Measurements from ENCODE around the gene ACAN. TPM values are rescaled to one million over a fixed set of nuclear protein-coding genes. Genes with fewer than 3 reads are reported as not detected.

The ACAN gene
- polyA plus RNA-seq (ENCODE audit: insufficient read length in 10 of 10), result 10 to 100 TPM in 4 of 10 donors, 1 to 10 TPM in 6; 2.5 to 23.0 (median 8.3) TPM
- long read RNA-seq, donor 1, partial matches to known transcripts, result 0 of 1 reads
- long read RNA-seq, donor 1, other reads (novel, unspliced or antisense), result 0 of 1 reads
- long read RNA-seq, donor 2, partial matches to known transcripts, result 0 of 1 reads
- long read RNA-seq, donor 2, other reads (novel, unspliced or antisense), result 0 of 1 reads
- long read RNA-seq, donor 3, result 0 reads
- long read RNA-seq, donor 4, result 0 reads
- long read RNA-seq, donor 5, full-length matches to known transcripts, result 1 of 1 reads
- long read RNA-seq, donor 5, partial matches to known transcripts, result 0 of 1 reads
- long read RNA-seq, donor 5, other reads (novel, unspliced or antisense), result 0 of 1 reads
- long read RNA-seq, donor 6, full-length matches to known transcripts, result 1 of 1 reads
- long read RNA-seq, donor 6, partial matches to known transcripts, result 0 of 1 reads
- long read RNA-seq, donor 6, other reads (novel, unspliced or antisense), result 0 of 1 reads
- long read RNA-seq, donor 7, full-length matches to known transcripts, result 1 of 1 reads
- long read RNA-seq, donor 7, partial matches to known transcripts, result 0 of 1 reads
- long read RNA-seq, donor 7, other reads (novel, unspliced or antisense), result 0 of 1 reads
- long read RNA-seq, donor 8, result 0 reads
- long read RNA-seq, donor 9, result 0 reads

- DNase-seq, result peak in 2 of 3 donors; percentile 34 to 54
Observed at GRCh38 chr15:88803241-88803919, at the start of gene ACAN. TSS of gene ACAN (plus strand) at chr15:88803436. CDS start at chr15:88836207, 32,771 bp downstream.

GRCh38 chr15:88756521-88756920 is 46.7 kb upstream of the ACAN start:
- no peak for DNase-seq

- DNase-seq, result no peak
Observed at GRCh38 chr15:88756921-88757320, 46.3 kb upstream of the ACAN start.

GRCh38 chr15:88759872-88760271 is 43.4 kb upstream of the ACAN start:
- no peak for DNase-seq

GRCh38 chr15:88764448-88764847 is 38.8 kb upstream of the ACAN start:
- DNase-seq, result no peak

- no peak for DNase-seq
Observed at GRCh38 chr15:88765212-88765611, 38.0 kb upstream of the ACAN start.

- peak in 2 of 3 donors; percentile 16 to 51 for DNase-seq
Observed at GRCh38 chr15:88769161-88769971, 33.9 kb upstream of the ACAN start.

GRCh38 chr15:88775776-88776175 is 27.5 kb upstream of the ACAN start:
- DNase-seq, result no peak

- DNase-seq, result peak in 1 of 3 donors; percentile 9
Observed at GRCh38 chr15:88776646-88777045, 26.6 kb upstream of the ACAN start.

GRCh38 chr15:88779944-88780343 is 23.3 kb upstream of the ACAN start:
- no peak for DNase-seq

GRCh38 chr15:88782465-88782864 is 20.8 kb upstream of the ACAN start:
- no peak for DNase-seq

GRCh38 chr15:88785217-88785616 is 18.0 kb upstream of the ACAN start:
- DNase-seq, result no peak

GRCh38 chr15:88788036-88788435 is 15.2 kb upstream of the ACAN start:
- no peak for DNase-seq

- DNase-seq, result no peak
Observed at GRCh38 chr15:88788816-88789215, 14.4 kb upstream of the ACAN start.

- DNase-seq, result no peak
Observed at GRCh38 chr15:88790486-88790885, 12.8 kb upstream of the ACAN start.

GRCh38 chr15:88791637-88792036 is 11.6 kb upstream of the ACAN start:
- DNase-seq, result no peak

GRCh38 chr15:88792342-88793282 is 10.6 kb upstream of the ACAN start:
- no peak for DNase-seq

- no peak for DNase-seq
Observed at GRCh38 chr15:88794001-88794400, 9.2 kb upstream of the ACAN start.

- DNase-seq, result no peak
Observed at GRCh38 chr15:88797663-88798339, 5.4 kb upstream of the ACAN start.

GRCh38 chr15:88799341-88799740 is 3.9 kb upstream of the ACAN start:
- no peak for DNase-seq

Data from muscle of back (tissue), 13 donors.